Measurements from ENCODE around the gene YOD1.

- no peak for TF ChIP-seq CREB1 (IDR thresholded peaks at IDR 0.05; ENCODE audit: low read depth)
- TF ChIP-seq, protein P1, sequence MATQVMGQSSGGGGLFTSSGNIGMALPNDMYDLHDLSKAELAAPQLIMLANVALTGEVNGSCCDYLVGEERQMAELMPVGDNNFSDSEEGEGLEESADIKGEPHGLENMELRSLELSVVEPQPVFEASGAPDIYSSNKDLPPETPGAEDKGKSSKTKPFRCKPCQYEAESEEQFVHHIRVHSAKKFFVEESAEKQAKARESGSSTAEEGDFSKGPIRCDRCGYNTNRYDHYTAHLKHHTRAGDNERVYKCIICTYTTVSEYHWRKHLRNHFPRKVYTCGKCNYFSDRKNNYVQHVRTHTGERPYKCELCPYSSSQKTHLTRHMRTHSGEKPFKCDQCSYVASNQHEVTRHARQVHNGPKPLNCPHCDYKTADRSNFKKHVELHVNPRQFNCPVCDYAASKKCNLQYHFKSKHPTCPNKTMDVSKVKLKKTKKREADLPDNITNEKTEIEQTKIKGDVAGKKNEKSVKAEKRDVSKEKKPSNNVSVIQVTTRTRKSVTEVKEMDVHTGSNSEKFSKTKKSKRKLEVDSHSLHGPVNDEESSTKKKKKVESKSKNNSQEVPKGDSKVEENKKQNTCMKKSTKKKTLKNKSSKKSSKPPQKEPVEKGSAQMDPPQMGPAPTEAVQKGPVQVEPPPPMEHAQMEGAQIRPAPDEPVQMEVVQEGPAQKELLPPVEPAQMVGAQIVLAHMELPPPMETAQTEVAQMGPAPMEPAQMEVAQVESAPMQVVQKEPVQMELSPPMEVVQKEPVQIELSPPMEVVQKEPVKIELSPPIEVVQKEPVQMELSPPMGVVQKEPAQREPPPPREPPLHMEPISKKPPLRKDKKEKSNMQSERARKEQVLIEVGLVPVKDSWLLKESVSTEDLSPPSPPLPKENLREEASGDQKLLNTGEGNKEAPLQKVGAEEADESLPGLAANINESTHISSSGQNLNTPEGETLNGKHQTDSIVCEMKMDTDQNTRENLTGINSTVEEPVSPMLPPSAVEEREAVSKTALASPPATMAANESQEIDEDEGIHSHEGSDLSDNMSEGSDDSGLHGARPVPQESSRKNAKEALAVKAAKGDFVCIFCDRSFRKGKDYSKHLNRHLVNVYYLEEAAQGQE (IDR thresholded peaks at IDR 0.05; ENCODE audit: low read depth) = no peak
- TF ChIP-seq FOXM1 (IDR thresholded peaks at IDR 0.05; ENCODE audit: borderline replicate concordance, low read depth) = no peak
- no peak for TF ChIP-seq TCF12 (IDR thresholded peaks at IDR 0.05; ENCODE audit: low read depth)
- no peak for TF ChIP-seq RAD21 (IDR thresholded peaks at IDR 0.05; ENCODE audit: low read depth)
- no peak for TF ChIP-seq MAX (IDR thresholded peaks at IDR 0.05)
- TF ChIP-seq EGR1 (IDR thresholded peaks at IDR 0.05) = no peak
- no peak for TF ChIP-seq TAF1 (IDR thresholded peaks at IDR 0.05; ENCODE audit: low read depth)
- TF ChIP-seq, protein P2, sequence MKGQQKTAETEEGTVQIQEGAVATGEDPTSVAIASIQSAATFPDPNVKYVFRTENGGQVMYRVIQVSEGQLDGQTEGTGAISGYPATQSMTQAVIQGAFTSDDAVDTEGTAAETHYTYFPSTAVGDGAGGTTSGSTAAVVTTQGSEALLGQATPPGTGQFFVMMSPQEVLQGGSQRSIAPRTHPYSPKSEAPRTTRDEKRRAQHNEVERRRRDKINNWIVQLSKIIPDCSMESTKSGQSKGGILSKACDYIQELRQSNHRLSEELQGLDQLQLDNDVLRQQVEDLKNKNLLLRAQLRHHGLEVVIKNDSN (IDR thresholded peaks at IDR 0.05) = no peak
- no peak for TF ChIP-seq CEBPB (IDR thresholded peaks at IDR 0.05)
- TF ChIP-seq EP300 (IDR thresholded peaks at IDR 0.05; ENCODE audit: borderline replicate concordance) = no peak
- no peak for TF ChIP-seq NFIC (IDR thresholded peaks at IDR 0.05)
Measured at GRCh38 chr1:207006914-207007313, 44.1 kb downstream of the YOD1 start.
